22Rv1 (cell line): Measurements from ENCODE around the gene EIF4E1B.

Source experiments
- H3K27ac ChIP-seq: fragments of 450-650 bp; 2 replicates; pipeline ENCODE4 v1.5.1; 2017
- ZFX ChIP-seq: fragments of 450-650 bp; IDR thresholded peaks from 2 replicates; pipeline ENCODE4 v1.6.1; 2017; ENCODE audit warnings: antibody characterized with exemption, borderline replicate concordance
- TF ChIP-seq, protein P1 (sequence below): fragments of 450-650 bp; IDR thresholded peaks from 2 replicates; pipeline ENCODE4 v1.5.1; 2017; ENCODE audit warnings: mild to moderate bottlenecking

Gene EIF4E1B

GRCh38 chr5:176671399-176671798, 40.9 kb downstream of the EIF4E1B start:
- TF ChIP-seq ZFX = no peak
- TF ChIP-seq, protein P1, sequence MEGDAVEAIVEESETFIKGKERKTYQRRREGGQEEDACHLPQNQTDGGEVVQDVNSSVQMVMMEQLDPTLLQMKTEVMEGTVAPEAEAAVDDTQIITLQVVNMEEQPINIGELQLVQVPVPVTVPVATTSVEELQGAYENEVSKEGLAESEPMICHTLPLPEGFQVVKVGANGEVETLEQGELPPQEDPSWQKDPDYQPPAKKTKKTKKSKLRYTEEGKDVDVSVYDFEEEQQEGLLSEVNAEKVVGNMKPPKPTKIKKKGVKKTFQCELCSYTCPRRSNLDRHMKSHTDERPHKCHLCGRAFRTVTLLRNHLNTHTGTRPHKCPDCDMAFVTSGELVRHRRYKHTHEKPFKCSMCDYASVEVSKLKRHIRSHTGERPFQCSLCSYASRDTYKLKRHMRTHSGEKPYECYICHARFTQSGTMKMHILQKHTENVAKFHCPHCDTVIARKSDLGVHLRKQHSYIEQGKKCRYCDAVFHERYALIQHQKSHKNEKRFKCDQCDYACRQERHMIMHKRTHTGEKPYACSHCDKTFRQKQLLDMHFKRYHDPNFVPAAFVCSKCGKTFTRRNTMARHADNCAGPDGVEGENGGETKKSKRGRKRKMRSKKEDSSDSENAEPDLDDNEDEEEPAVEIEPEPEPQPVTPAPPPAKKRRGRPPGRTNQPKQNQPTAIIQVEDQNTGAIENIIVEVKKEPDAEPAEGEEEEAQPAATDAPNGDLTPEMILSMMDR = no peak
- H3K27ac ChIP-seq = no peak overlapping the region

DNA sequence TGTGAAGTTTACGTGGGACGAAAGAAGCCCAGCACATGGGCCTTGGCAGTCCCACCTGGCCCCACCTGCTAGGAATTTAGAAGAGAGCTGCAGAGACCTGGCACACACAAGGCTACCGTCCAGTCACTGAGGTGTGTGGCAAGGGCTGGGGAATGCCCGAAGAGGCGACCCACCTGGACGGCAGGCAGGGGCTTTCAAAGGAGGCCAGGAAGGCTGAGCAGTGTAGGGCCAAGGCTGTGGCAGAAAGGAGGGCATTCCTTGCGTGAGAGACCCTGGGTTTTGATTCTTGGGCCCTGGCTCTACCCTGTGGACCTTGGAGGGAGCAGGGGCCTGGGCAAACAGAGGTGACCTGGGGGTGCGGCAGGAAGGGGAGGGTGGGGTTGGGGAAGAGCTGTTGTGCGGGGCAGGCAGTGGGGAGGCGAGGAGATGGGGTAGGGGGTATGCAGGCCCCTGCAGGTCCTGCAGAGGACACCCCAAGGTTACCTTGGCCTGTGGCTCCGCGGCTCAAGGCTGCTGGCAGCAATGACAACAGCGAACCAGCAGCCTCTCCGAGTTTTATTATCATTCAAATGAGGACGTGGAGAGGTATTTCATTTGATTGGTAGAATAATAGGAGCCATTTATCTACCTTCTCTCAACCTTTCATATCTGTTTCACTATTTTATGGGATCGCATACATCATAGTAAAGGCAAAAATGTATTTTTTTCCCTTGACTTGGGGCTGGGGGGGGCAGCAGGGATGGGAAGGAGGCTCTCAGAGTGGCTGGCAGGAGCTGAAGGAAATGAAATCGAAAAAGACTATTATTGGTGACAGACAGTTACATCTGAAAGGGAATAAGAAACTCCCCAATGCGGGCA, 41.6 kb downstream of the EIF4E1B start:
- TF ChIP-seq ZFX = no peak
- TF ChIP-seq, protein P1 = no peak
- H3K27ac ChIP-seq = no peak overlapping the region

GRCh38 chr5:176673651-176674583, 43.4 kb downstream of the EIF4E1B start:
- TF ChIP-seq, protein P1 = no peak
- no peak for TF ChIP-seq ZFX
- H3K27ac ChIP-seq = no peak overlapping the region

DNA sequence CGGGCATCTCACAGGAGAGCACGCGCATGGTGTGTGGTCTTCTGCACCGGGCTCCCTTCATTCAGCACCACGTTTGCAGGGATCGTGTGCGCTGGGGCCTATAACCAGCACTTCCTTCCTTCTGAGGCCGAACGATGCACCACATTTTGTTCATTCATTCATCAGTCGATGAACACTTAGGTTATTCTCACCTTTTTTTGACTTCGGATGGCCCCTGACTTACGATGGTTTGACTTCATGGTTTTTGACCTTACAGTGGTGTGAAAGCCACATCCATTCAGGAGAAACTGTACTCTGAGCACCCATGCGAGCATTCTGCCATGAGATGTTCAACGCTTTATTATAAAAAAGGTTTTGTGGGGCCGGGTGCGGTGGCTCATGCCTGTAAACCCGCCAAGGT, 44.3 kb downstream of the EIF4E1B start:
- no peak overlapping the region for H3K27ac ChIP-seq
- TF ChIP-seq ZFX = no peak
- TF ChIP-seq, protein P1 = no peak

- no peak overlapping the region for H3K27ac ChIP-seq
- TF ChIP-seq, protein P1 = peak; percentile 41
- no peak for TF ChIP-seq ZFX
These were observed 45.3 kb downstream of the EIF4E1B start for GRCh38 chr5:176675676-176676360.

DNA sequence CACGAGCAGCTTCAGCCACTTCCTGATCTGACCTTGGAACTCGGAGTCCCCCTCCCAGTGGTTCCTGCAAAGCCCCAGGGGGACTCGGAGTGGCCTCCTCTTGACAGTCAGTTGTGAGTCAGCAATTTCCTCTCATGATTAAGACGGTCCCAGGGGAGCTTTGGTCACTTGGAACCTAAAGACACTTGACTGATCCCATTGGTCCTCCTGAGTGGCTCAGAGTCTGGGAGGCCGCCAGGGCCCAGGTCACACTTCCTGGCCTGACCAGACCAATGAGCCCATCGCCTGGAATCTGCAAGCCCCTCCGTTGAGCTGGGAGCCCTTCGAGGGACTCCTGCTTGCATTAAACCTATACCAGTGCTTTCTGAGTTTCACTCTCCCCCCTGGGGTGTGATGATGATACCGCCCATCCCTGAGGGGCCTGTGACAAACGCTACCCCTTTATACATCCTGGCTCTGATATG, 45.9 kb downstream of the EIF4E1B start:
- TF ChIP-seq, protein P1 = no peak
- TF ChIP-seq ZFX = no peak
- H3K27ac ChIP-seq = no peak overlapping the region
